OCI-LY3 (cell line): ENCODE data around the gene KRTCAP2.
A peak's percentile ranks its signal among the peaks of the same experiment; 100 is the strongest.
"Not testable (repeated sequence)": the region's sequence is repeated elsewhere in the genome, so short reads cannot be mapped to it uniquely, and the experiment has no call there.

Experiments used
- H2AFZ ChIP-seq: fragments of 200-600, 300-600 bp; shearing (Covaris generic); 2 replicates; pipeline ENCODE4 v1.6.0; 2014; ENCODE audit warnings: antibody characterized with exemption, low read depth, low read length
- H3K27ac ChIP-seq: fragments of 200-600, 300-600 bp; sonication (generic); 2 replicates; pipeline ENCODE4 v1.5.1; 2014; ENCODE audit warnings: mild to moderate bottlenecking, low read length, moderate library complexity, mixed read lengths
- H3K27me3 ChIP-seq: fragments of 200-600, 300-600 bp; sonication (generic); 2 replicates; pipeline ENCODE4 v1.6.1; 2014; ENCODE audit warnings: low read depth, low read length, mixed read lengths
- H3K36me3 ChIP-seq: fragments of 200-600, 300-600 bp; sonication (generic); replicated peaks from 2 replicates; pipeline ENCODE3; 2014; ENCODE audit warnings: low read depth, low read length, mixed read lengths
- H3K4me1 ChIP-seq: fragments of 300-600, 200-600 bp; sonication (generic); 2 replicates; pipeline ENCODE4 v1.6.1; 2014; ENCODE audit warnings: low read length, mixed read lengths
- H3K4me2 ChIP-seq: fragments of 200-600, 300-600 bp; sonication (generic); 2 replicates; pipeline ENCODE4 v1.6.1; 2014; ENCODE audit warnings: low read length, mixed read lengths
- H3K4me3 ChIP-seq: fragments of 300-600, 200-600 bp; sonication (generic); 2 replicates; pipeline ENCODE4 v1.5.1; 2014; ENCODE audit warnings: antibody characterized with exemption, mild to moderate bottlenecking, low read length, moderate library complexity
- H3K79me2 ChIP-seq: fragments of 300-600, 200-600 bp; shearing (Covaris generic); 2 replicates; pipeline ENCODE4 v1.6.1; 2014; ENCODE audit warnings: mild to moderate bottlenecking, low read length, mixed read lengths
- H3K9ac ChIP-seq: fragments of 300-600, 200-600 bp; shearing (Covaris generic); 2 replicates; pipeline ENCODE4 v1.6.0; 2014; ENCODE audit warnings: mild to moderate bottlenecking, low read length, moderate library complexity
- H3K9me3 ChIP-seq: fragments of 200-600, 300-600 bp; shearing (Covaris generic); 2 replicates; pipeline ENCODE4 v1.6.1; 2014; ENCODE audit warnings: low read length, mixed read lengths; ENCODE audit not compliant: insufficient read depth
- H4K20me1 ChIP-seq: fragments of 200-600, 300-600 bp; sonication (generic); 2 replicates; pipeline ENCODE4 v1.6.1; 2016; ENCODE audit warnings: low read length, mixed read lengths; ENCODE audit not compliant: insufficient read depth
- EZH2phosphoT487 ChIP-seq: fragments of 200-600 bp; shearing (Covaris generic); IDR thresholded peaks from 2 replicates; pipeline ENCODE4 v1.6.1; 2018; ENCODE audit warnings: antibody characterized with exemption, mixed run types, low read depth
- TF ChIP-seq, protein P1 (sequence below): fragments of 200-600, 300-600 bp; sonication (generic); IDR thresholded peaks from 2 replicates; pipeline ENCODE4 v1.5.1; 2014; ENCODE audit warnings: antibody characterized with exemption, low read length, low read depth

Gene KRTCAP2

DNA sequence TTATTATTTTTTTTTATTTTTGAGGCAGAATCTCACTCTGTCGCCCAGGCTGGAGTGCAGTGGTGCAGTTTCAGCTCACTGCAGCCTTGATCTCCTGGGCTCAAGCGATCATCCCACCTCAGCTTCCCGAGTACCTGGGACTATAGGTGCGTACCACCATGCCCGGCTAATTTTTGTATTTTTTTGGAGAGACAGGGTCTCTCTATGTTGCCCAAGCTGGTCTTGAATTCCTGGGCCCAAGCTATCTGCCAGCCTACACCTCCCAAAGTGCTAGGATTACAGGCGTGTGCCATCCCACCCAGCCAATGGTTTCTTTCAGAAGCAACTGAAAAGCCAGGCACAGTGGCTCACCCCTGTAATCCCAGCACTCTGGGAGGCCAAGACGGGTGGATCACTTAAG, 2.3 kb downstream of the KRTCAP2 start:
- Histone ChIP-seq H3K9ac (no peak overlapping the region), H3K4me2 (no peak overlapping the region)

DNA sequence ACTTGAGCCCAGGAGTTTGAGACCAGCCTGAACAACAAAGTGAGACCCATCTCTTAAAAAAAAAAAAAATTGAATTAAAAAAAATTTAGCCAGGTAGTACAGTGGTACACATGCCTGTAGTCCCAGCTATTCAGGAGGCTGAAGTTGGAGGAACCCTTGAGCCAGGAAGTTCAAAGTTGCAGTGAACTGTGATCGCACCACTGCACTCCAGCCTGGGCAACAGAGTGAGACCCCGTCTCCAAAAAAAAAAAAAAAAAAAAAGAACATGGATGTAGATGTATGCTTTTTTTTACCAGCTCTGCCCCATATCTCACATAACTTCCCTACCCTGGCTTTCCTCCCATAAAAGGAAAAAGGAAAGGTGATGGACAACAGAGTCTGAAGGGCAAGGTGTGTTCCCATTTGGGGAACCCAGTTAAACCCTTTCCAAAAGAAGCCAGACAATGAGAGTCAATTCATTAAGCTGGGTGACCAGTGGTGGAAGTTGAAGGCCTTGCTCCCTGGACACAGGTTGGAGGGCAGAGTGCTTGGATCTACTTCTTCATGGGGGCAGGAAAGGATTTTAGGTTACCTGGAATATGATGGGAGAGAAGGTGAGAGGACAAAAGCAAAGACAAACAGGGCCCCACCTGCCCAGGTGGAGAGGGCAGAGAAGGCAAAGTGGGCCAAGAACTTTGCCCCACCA, 2.9 kb downstream of the KRTCAP2 start:
- peaks cover 15% of the 10 kb centered on the region for H3K36me3 ChIP-seq
- H3K9ac ChIP-seq = no peak overlapping the region
- H3K79me2 ChIP-seq = peaks cover 16% of the 10 kb centered on the region
- H2AFZ ChIP-seq = no peak overlapping the region
- no peaks in the 10 kb centered on the region for H3K9me3 ChIP-seq
- H3K4me1 ChIP-seq = peaks cover 22% of the 10 kb centered on the region
- no peaks in the 10 kb centered on the region for H4K20me1 ChIP-seq
- no peak overlapping the region for H3K27ac ChIP-seq
- no peaks in the 10 kb centered on the region for H3K27me3 ChIP-seq
- TF ChIP-seq EZH2phosphoT487 = no peak
- TF ChIP-seq, protein P1, sequence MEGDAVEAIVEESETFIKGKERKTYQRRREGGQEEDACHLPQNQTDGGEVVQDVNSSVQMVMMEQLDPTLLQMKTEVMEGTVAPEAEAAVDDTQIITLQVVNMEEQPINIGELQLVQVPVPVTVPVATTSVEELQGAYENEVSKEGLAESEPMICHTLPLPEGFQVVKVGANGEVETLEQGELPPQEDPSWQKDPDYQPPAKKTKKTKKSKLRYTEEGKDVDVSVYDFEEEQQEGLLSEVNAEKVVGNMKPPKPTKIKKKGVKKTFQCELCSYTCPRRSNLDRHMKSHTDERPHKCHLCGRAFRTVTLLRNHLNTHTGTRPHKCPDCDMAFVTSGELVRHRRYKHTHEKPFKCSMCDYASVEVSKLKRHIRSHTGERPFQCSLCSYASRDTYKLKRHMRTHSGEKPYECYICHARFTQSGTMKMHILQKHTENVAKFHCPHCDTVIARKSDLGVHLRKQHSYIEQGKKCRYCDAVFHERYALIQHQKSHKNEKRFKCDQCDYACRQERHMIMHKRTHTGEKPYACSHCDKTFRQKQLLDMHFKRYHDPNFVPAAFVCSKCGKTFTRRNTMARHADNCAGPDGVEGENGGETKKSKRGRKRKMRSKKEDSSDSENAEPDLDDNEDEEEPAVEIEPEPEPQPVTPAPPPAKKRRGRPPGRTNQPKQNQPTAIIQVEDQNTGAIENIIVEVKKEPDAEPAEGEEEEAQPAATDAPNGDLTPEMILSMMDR = no peak
- H3K4me3 ChIP-seq = no peak overlapping the region
- H3K4me2 ChIP-seq = no peak overlapping the region

More for the DNA sequence above, 2.3 kb downstream of the KRTCAP2 start:
- TF ChIP-seq, protein P1 = no peak
- TF ChIP-seq EZH2phosphoT487 = no peak
- H3K27me3 ChIP-seq = no peaks in the 10 kb centered on the region
- no peak overlapping the region for H3K27ac ChIP-seq
- H4K20me1 ChIP-seq = no peaks in the 10 kb centered on the region
- H2AFZ ChIP-seq = no peak overlapping the region
- H3K36me3 ChIP-seq = peaks cover 15% of the 10 kb centered on the region
- peaks cover 16% of the 10 kb centered on the region for H3K79me2 ChIP-seq
- H3K4me1 ChIP-seq = peaks cover 22% of the 10 kb centered on the region
- no peaks in the 10 kb centered on the region for H3K9me3 ChIP-seq
- no peak overlapping the region for H3K4me3 ChIP-seq

DNA sequence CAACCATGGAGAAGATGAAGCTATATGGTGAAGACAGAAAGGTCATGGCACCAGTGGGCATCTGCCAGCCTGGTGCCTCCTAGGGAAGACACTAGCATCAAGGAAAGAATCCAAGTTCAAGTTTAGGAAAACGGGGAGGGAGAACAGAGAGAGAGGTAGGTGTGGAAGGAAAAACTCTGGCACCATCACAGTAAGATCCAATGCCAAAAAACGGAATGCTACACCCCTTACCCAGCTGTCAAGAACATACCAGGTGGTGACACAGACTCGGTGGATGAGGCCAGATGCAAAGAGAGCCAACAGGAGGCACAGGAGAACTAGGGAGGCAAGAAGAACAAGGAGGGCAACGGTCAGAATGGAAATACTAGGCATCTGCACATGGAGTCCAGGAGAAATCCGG, 3.6 kb downstream of the KRTCAP2 start:
- Histone ChIP-seq H3K79me2 (peaks cover 16% of the 10 kb centered on the region), H3K9me3 (no peaks in the 10 kb centered on the region), H3K27ac (no peak overlapping the region), H3K4me1 (peaks cover 19% of the 10 kb centered on the region), H3K27me3 (no peaks in the 10 kb centered on the region), H3K36me3 (peaks cover 15% of the 10 kb centered on the region), H3K9ac (no peak overlapping the region), H3K4me2 (no peak overlapping the region), H3K4me3 (no peak overlapping the region), H2AFZ (no peak overlapping the region), H4K20me1 (no peaks in the 10 kb centered on the region)
- TF ChIP-seq EZH2phosphoT487 = no peak

DNA sequence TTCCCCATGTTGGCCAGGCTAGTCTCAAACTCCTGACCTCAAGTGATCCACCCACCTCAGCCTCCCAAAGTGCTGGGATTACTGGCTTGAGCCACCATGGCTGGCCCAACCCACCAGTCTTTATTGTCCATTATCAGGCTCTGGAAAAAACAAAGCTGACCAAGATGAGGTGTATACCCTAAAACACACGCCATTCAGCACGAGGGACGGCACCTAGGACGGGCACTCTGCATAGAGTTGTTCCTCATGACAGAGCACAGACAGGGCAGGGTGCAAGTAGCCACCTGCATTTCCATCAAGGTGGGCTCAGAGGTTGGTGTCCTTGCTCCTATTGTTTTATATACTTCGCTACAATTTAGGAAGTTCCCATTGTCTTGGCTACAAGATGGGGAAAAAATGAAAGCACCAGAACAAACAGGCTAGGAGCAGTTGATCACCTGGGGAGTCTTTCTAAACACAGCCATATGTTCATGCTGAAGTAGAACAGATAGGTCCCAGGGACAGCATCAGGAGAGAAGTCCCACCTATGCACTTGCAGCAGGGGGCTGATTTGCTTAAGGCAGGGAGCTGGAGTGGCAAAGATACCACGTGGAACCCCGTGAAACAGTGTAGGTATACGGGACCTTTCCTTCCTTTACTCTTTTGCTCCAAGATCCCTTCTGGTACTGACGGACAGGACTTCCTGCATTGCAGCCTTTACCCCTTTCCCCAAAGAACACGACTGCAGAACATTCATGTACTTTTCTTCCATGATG, 4.5 kb downstream of the KRTCAP2 start:
- Histone ChIP-seq H3K36me3 (peaks cover 15% of the 10 kb centered on the region), H3K4me3 (no peak overlapping the region), H3K4me2 (no peak overlapping the region), H3K27me3 (no peaks in the 10 kb centered on the region), H3K9me3 (no peaks in the 10 kb centered on the region), H3K9ac (no peak overlapping the region), H3K79me2 (peaks cover 16% of the 10 kb centered on the region), H3K4me1 (peaks cover 17% of the 10 kb centered on the region), H2AFZ (no peak overlapping the region), H3K27ac (no peak overlapping the region), H4K20me1 (no peaks in the 10 kb centered on the region)
- TF ChIP-seq EZH2phosphoT487 = no peak
- TF ChIP-seq, protein P1 = no peak

DNA sequence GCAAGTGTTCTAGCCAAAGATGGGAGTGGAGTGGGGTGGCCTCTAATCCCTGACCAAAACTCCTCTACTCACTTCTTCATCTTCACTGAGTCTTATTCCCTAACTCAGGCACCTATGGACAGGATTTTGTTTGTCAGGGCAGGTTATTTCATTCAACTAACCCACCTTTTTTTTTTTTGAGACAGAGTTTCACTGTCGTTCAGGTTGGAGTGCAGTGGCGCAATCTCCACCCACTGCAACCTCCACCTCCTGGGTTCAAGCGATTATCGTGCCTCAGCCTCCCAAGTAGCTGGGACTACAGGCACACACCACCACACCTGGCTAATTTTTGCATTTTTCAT, 5.0 kb downstream of the KRTCAP2 start:
- H3K27me3 ChIP-seq, H3K9me3 ChIP-seq, H3K27ac ChIP-seq, H3K9ac ChIP-seq, H4K20me1 ChIP-seq, H2AFZ ChIP-seq: not testable (repeated sequence)
- Histone ChIP-seq H3K79me2 (peaks cover 16% of the 10 kb centered on the region), H3K4me1 (peaks cover 17% of the 10 kb centered on the region), H3K4me2 (peak overlapping the region; percentile 95), H3K36me3 (peaks cover 15% of the 10 kb centered on the region), H3K4me3 (peak overlapping the region; percentile 77; the same call in 1 of the 2 replicates)
